NCI-H1048 (cell line): Measurements from ENCODE around the gene GJD3.
"Not testable (repeated sequence)": the region's sequence is repeated elsewhere in the genome, so short reads cannot be mapped to it uniquely, and the experiment has no call there.

ENCODE experiments used
- DNase-seq: peaks from one replicate; lab custom pipeline; 2025; lab: John Stamatoyannopoulos, UW

GJD3 gene

GRCh38 chr17:40367728-40368127, 3.2 kb upstream of the GJD3 start:
- DNase-seq, result not testable (repeated sequence)

DNA sequence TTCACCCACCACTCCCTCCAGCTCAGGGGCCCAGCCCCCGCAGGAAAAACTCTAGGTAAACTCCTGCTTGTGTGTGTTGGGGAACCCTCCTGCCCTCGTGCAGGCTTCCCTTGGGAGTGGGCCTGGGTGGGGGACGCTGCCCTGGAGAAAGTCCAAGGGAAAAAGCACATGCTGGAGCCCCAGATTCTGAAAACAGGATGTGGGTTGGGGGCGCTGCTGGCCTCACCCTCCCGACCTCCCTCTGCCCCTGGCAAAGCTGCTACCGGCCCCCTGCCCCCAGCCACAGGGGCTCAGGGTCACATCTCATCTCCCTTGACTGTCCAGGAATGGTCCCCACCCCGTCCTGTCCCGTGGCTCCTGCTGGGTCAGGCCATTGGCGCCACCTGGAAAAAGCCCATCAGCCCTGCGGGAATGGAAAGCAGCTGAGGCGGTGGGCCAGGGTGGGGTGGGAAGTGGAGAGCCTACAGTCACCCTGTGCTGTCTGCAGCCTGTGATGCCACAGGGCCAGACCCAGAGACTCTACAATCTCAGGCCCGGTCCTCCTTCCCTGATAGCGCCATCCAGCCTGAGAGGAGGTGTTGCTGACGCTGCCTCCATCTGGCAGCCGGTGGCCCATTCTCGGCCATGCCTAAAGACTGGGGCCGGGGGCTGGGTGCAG, 2.5 kb upstream of the GJD3 start:
- no peak for DNase-seq

- DNase-seq, result no peak
These were observed 1.7 kb upstream of the GJD3 start for GRCh38 chr17:40366076-40366860.

DNA sequence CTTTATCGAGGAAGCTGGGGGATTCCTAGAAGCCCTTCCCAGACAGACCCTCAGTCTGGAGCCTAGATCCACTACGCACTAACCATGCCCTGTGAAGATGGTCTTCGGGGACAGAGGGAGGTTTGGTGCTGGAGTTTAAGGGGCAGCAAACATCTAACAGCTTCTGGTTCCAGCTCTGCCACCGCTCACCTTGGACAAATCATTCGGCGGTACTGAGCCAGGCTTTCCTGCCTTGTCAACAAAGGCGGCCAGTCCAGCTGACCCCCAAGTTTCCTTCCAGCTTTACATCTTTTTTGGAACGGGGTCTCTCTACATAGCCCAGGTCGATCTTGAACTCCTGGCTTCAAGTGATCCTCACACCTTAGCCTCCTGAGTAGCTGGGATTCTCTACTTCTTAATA, 369 bp upstream of the GJD3 start:
- no peak for DNase-seq

DNA sequence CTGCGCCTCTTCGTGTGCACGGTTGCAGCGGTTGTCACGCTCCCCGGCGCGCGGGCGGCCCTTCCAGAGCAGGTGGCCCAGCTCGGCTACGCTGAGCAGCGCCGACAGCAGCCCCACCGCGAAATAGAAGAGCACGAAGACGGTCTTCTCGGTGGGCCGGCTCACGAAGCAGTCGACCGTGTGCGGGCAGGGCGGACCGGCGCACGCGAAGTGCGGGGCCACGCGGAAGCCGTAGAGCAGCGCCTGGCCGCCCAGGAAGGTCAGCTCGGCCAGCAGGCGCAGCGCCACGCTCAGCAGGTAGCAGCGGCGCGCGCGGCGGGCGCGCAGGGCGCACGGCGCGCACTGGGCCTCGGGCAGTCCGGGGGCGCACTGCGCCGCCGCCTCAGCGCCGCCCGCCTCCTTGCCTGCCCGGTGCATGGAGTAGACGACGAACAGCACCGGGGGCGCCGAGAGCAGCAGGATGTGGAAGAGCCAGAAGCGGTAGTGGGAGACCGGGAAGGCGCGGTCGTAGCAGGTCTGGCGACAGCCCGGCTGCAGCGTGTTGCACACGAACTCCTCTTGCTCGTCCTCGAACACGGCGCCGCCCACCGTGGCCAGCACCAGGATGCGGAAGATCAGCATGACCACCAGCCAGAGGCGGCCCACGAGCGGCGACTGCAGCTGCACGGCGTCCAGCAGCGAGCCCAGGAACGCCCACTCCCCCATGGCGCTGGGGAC, 1.3 kb downstream of the GJD3 start:
- DNase-seq, result no peak

DNA sequence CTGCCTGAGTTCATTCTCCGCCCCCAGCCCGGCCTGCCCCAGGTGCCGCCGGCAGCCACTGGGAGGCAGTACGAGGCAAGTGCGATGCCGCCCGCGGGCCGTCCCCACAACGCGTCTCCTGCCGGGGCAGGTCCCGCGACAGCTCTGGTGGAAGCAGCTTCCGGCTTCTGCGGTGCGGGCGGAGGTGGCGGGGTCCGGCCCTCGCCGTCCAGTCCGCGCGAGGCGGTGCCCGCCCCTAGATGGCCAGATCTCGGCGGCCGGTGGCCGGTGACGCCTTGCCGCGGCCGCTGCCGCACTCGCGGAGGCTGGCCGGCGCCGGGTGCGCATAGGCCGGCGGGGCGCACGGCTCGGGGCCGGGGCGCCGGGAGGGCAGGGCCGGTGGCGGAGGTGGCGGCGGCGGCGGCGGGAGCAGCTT, 1.8 kb downstream of the GJD3 start:
- DNase-seq, result no peak

- DNase-seq, result no peak
These were observed 2.4 kb downstream of the GJD3 start for GRCh38 chr17:40361925-40362695.

GRCh38 chr17:40361063-40361924, 3.2 kb downstream of the GJD3 start:
- no peak for DNase-seq

- no peak for DNase-seq
These were observed 4.4 kb downstream of the GJD3 start for GRCh38 chr17:40360091-40360490.

DNA sequence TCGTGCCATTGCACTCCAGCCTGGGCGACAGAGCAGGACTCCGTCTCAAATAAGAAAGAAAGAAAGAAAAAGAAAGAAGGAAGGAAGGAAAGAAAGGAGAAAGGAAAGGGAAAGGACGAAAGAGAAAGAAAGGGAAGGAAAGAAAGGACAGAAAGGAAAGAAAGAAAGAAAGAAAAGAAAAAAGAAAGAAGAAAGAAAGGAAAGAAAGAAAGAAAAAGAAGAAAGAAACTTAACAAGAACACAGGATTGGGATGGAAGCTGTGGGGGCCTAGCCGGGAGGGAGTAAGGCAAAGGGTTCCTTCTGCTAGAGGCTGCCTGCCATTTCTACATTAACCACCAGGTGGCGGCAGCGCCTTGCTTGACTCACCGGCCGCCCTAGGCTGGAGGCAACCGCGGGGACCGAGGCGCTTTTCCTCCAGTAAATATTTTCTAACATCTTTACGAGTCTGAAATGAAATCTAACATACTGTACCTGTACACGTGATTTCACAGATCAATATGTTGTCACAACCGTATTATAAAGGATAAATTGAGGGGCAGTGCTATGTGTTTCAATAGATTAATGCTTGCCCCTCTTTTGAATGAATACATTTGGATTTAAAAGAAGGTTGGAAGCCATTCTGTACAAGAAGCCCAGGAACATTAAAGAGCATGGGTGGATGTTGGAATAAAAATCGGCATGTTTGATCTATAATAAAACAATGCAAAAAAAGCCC, 6.1 kb downstream of the GJD3 start:
- DNase-seq, result no peak

- DNase-seq, result no peak
These were observed 7.3 kb downstream of the GJD3 start for GRCh38 chr17:40356990-40357881.

DNA sequence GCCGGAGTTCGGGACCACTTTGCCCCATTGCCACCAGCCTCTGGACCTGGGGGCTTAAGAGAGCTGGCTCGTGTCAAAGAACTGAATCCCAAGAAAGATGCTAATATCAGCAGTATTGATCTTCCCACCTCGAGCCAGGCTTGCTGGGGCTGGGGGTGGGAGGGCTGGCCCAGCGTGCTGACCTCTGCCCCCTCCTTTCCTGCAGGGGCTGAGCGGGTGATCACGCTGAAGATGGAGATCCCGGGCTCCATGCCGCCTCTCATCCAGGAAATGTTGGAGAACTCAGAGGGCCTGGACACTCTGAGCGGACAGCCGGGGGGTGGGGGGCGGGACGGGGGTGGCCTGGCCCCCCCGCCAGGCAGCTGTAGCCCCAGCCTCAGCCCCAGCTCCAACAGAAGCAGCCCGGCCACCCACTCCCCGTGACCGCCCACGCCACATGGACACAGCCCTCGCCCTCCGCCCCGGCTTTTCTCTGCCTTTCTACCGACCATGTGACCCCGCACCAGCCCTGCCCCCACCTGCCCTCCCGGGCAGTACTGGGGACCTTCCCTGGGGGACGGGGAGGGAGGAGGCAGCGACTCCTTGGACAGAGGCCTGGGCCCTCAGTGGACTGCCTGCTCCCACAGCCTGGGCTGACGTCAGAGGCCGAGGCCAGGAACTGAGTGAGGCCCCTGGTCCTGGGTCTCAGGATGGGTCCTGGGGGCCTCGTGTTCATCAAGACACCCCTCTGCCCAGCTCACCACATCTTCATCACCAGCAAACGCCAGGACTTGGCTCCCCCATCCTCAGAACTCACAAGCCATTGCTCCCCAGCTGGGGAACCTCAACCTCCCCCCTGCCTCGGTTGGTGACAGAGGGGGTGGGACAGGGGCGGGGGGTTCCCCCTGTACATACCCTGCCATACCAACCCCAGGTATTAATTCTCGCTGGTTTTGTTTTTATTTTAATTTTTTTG, 8.5 kb downstream of the GJD3 start:
- no peak for DNase-seq

DNA sequence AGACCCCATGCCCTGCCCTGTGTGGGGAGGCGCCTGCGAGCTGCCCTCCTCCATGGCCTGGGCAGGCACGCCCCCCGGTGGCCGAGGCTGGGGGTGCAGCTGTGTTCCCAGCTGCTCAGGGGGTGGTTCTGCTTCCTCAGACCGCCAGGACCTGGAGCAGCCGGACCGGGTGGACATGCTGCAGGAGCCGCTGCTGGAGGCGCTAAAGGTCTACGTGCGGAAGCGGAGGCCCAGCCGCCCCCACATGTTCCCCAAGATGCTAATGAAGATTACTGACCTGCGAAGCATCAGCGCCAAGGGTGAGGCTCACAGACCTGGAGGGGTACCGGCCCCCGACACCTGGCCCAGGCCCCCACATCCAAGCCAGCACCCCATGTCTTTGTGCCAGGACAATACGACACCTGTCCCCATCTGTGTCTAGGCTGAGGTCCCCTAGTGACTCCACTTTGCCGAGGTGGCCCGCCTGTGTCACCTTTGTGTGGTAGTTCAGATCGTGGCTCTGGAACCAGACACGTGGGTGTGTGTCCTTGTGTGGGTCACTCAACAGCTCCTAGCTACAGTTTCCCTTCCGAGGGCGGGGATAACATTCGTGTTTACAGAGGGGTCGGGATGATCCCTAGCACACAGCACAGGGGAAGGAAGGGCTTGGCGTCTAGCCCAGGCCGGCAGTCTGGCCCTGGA, 9.3 kb downstream of the GJD3 start:
- no peak for DNase-seq

GRCh38 chr17:40354221-40355122, 10.1 kb downstream of the GJD3 start:
- no peak for DNase-seq

- no peak for DNase-seq
These were observed 11.7 kb downstream of the GJD3 start for GRCh38 chr17:40352779-40353394.

DNA sequence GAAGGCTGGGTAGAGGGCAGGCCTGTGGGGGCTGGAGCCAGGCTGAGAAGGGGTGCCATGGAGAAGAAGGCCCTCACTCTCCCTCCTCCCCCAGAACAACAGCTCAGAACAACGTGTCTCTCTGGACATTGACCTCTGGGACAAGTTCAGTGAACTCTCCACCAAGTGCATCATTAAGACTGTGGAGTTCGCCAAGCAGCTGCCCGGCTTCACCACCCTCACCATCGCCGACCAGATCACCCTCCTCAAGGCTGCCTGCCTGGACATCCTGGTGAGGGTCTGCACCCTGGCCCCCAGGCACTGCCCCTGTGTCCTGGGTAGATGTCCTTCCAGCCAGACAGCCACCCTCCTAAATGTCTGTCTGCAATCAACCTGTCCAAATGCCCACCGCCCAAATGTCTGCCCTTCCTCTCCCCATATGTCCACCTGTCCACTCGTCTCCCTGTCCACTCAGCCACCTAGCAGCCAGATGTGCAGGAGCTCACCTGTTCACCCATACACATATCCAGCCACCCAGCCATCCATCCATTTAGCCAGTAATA, 12.2 kb downstream of the GJD3 start:
- DNase-seq, result no peak
